C4-2B (cell line): ENCODE data around the gene LRRFIP1.

Experiments
- ZFX ChIP-seq: fragments of 450-650 bp; IDR thresholded peaks from 2 replicates; pipeline ENCODE4 v1.6.1; 2017
- TF ChIP-seq, protein P1 (sequence below): fragments of 450-650 bp; conservative IDR thresholded peaks from 2 replicates; pipeline ENCODE4 v1.5.1; 2017; ENCODE audit warnings: mild to moderate bottlenecking

- TF ChIP-seq, protein P1, sequence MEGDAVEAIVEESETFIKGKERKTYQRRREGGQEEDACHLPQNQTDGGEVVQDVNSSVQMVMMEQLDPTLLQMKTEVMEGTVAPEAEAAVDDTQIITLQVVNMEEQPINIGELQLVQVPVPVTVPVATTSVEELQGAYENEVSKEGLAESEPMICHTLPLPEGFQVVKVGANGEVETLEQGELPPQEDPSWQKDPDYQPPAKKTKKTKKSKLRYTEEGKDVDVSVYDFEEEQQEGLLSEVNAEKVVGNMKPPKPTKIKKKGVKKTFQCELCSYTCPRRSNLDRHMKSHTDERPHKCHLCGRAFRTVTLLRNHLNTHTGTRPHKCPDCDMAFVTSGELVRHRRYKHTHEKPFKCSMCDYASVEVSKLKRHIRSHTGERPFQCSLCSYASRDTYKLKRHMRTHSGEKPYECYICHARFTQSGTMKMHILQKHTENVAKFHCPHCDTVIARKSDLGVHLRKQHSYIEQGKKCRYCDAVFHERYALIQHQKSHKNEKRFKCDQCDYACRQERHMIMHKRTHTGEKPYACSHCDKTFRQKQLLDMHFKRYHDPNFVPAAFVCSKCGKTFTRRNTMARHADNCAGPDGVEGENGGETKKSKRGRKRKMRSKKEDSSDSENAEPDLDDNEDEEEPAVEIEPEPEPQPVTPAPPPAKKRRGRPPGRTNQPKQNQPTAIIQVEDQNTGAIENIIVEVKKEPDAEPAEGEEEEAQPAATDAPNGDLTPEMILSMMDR, result no peak
- no peak for TF ChIP-seq ZFX
These were observed 65.4 kb downstream of the LRRFIP1 start for GRCh38 chr2:237692601-237693290.
